Measurements from ENCODE around the gene PHKG2.

GRCh38 chr16:30728899-30729672, 19.1 kb upstream of the PHKG2 start:
- no peak for TF ChIP-seq CTCF (IDR thresholded peaks at IDR 0.05)
- TF ChIP-seq ZFX (IDR thresholded peaks at IDR 0.05; ENCODE audit: borderline replicate concordance): no peak

Measured in 22Rv1 (cell line).